ENCODE measurements around the gene SH2B2.
"Not testable (repeated sequence)": the region's sequence is repeated elsewhere in the genome, so short reads cannot be mapped to it uniquely, and the experiment has no call there.

- not testable (repeated sequence) for TF ChIP-seq CTCF (IDR thresholded peaks at IDR 0.05); POLR2A (IDR thresholded peaks at IDR 0.05); POLR2AphosphoS5 (IDR thresholded peaks at IDR 0.05; ENCODE audit: insufficient read depth in 1 of 2, low read depth in 1 of 2)
Measured at GRCh38 chr7:102330666-102331460, 44.2 kb downstream of the SH2B2 start.
